ENCODE results near the gene ADH1A.
"Not testable (repeated sequence)": the region's sequence is repeated elsewhere in the genome, so short reads cannot be mapped to it uniquely, and the experiment has no call there.

The ADH1A gene

GRCh38 chr4:99290848-99291786, at the start of gene ADH1A:
Gene ADH1A, minus strand, starts transcription at chr4:99290985. Its CDS starts 71 bp downstream, at chr4:99290914.
- H3K4me3 ChIP-seq (ENCODE audit: low read depth, low read length) = no peak within 1 kb of the TSS

DNA sequence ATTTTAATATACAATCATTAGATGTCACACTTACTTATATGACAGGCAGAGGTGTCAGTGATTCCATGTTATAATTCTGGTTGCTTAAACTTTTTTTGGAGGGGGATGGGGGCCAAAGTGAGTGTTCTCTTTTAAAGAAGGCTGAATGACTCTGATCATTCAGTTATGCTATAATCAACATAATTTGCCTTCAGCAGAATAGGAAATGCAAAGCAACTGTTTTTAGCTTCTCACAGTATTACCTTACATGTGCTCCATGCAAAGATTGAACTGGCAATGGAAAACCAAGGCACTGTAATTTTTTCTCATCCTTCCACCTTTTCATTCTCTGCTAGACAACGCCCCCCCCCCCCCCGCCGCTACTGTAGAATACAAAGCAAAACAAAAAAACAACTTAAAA, 48.4 kb upstream of the ADH1A start:
- no peak overlapping the region for H3K4me3 ChIP-seq (ENCODE audit: low read depth, low read length)

GRCh38 chr4:99336553-99336952, 45.8 kb upstream of the ADH1A start:
- H3K4me3 ChIP-seq (ENCODE audit: low read depth, low read length) = no peak overlapping the region

- H3K4me3 ChIP-seq (ENCODE audit: low read depth, low read length) = no peak overlapping the region
These were observed 44.1 kb upstream of the ADH1A start for GRCh38 chr4:99334880-99335279.

DNA sequence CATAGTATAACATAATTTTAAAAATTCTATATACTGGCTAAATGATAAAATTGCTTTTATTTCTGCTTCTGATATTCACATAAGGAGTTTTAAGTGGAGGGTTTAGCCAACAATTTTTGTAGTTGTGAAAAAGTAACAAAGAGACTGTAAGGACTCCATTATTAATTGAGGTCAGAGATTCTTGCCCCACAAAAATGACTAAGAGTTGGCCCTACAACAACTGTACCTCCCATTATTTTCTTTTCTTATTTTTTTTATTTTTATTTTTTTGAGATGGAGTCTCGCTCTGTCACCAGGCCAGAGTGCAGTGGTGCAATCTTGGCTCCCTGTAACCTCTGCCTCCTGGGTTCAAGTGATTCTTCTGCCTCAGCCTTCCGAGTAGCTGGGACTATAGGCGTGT, 39.9 kb upstream of the ADH1A start:
- no peak overlapping the region for H3K4me3 ChIP-seq (ENCODE audit: low read depth, low read length)

GRCh38 chr4:99329876-99330275, 39.1 kb upstream of the ADH1A start:
- H3K4me3 ChIP-seq (ENCODE audit: low read depth, low read length) = no peak overlapping the region

- H3K4me3 ChIP-seq (ENCODE audit: low read depth, low read length) = no peak overlapping the region
These were observed 34.2 kb upstream of the ADH1A start for GRCh38 chr4:99324979-99325378.

DNA sequence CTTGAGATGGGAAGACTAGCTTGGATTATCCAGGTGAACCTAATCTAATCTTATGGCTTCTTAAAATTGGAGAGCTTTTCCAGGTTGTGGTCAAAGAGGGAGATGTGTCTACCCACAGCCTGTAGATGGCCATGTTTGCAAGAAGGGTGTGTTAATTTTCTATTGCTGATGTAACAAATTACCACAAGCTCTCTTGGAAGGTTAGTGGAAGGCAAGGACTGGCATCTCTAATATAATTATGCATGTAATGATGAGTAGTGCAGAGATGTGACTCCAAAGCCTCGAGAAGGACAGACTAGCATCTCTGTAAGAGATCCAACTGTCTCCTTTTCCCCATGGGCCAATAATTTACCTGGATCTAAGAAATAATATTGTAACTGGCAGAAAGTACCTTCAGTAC, 33.6 kb upstream of the ADH1A start:
- H3K4me3 ChIP-seq (ENCODE audit: low read depth, low read length) = no peak overlapping the region

GRCh38 chr4:99323756-99324155, 33.0 kb upstream of the ADH1A start:
- no peak overlapping the region for H3K4me3 ChIP-seq (ENCODE audit: low read depth, low read length)

GRCh38 chr4:99321241-99322191, 30.7 kb upstream of the ADH1A start, which contains the start of gene ADH1B:
Gene ADH1B, minus strand, starts transcription at chr4:99321401. Its CDS starts 70 bp downstream, at chr4:99321331.
- no peak within 1 kb of the TSS for H3K4me3 ChIP-seq (ENCODE audit: low read depth, low read length)

- not testable (repeated sequence) for H3K4me3 ChIP-seq (ENCODE audit: low read depth, low read length)
These were observed 27.0 kb upstream of the ADH1A start for GRCh38 chr4:99317811-99318210.

DNA sequence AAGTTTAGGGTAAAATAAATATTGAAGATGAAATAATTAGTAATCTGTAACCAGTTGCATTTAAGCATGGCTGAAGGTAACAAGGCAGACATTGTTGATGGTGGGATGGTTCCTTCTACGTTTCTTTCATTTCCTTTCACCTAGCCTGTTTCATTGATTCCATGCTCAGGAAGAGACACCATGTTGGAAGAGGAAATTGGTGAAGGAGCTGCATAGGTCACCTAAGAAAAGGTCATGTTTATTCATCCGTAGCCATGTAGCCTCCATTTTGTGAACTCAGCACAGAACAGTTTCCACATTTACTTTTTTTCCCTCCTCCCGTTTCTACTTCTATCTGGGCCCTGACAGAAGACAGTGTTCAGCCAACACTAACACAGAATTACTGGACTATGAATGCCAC, 26.6 kb upstream of the ADH1A start:
- no peak overlapping the region for H3K4me3 ChIP-seq (ENCODE audit: low read depth, low read length)

GRCh38 chr4:99315839-99316238, 25.1 kb upstream of the ADH1A start:
- no peak overlapping the region for H3K4me3 ChIP-seq (ENCODE audit: low read depth, low read length)

DNA sequence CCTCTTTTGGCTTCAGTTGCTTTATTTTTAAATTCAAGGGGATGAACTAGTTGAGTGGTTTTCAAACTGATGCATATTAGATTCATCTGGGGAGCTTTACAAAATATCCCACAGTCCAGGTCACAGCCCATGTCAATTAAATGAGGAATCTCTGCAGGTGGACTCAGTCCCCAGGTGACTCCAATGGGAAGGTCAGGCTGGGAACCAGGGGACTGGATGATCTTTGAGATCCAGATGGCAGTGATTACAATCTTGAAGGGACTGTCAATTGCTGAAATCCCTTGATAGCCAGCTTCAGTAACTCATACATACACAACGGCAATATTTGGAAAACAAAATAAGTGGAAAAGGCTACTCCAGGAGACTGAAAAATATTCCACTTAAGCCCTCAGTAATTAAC, 23.4 kb upstream of the ADH1A start:
- H3K4me3 ChIP-seq (ENCODE audit: low read depth, low read length) = no peak overlapping the region

DNA sequence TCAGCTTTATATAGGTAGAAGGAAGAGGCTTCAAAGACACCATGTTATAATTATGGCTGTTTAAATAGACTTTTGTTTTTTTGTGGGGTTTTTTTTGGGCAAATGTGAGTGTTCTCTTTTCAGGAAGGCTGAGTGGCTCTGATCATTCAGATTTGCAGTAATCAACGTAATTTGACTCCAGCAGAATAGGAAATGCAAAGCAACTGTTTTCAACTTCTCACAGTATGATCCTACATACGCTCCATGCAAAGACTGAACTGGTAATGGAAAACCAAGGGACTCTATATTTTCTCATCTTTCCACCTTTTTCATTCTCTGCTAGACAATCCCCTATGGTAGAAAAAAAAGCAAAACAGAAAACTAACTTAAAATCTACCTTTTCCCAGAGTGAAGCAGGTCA, 19.6 kb upstream of the ADH1A start:
- H3K4me3 ChIP-seq (ENCODE audit: low read depth, low read length) = no peak overlapping the region

- H3K4me3 ChIP-seq (ENCODE audit: low read depth, low read length) = no peak overlapping the region
These were observed 15.0 kb upstream of the ADH1A start for GRCh38 chr4:99305638-99306400.

GRCh38 chr4:99301376-99302164, 10.8 kb upstream of the ADH1A start:
- H3K4me3 ChIP-seq (ENCODE audit: low read depth, low read length) = no peak overlapping the region

- no peak overlapping the region for H3K4me3 ChIP-seq (ENCODE audit: low read depth, low read length)
These were observed 10.1 kb upstream of the ADH1A start for GRCh38 chr4:99300934-99301333.

DNA sequence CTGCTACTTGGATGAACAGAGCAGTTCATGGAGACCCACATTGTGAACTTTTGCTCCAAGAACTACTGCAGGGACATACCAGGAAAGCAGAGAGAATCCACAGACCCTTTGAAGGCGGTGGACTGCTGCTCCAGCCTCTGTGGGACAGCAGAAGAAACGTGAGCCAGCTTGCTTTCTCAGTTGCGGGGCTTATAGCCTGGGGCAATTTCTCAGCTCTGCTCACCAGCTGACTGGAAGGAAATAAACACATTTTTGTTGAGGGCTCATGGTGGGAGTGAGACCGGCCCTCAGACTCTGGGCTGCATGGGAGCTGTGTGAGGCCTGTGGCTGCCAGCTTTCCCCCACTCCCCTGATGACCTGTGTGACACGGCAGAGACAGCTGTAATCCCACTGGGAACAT, 2.6 kb upstream of the ADH1A start:
- no peak overlapping the region for H3K4me3 ChIP-seq (ENCODE audit: low read depth, low read length)

- no peak overlapping the region for H3K4me3 ChIP-seq (ENCODE audit: low read depth, low read length)
These were observed 5.4 kb downstream of the ADH1A start for GRCh38 chr4:99285387-99285786.

All from iPS-11a (cell line).